K562 (cell line): ENCODE measurements around the gene P3H1. TPM values are rescaled to one million over a fixed set of nuclear protein-coding genes. Genes with fewer than 3 reads are reported as not detected.

Experiments used
- ATAC-seq: fragments of 200-7000 bp; cut with Tn5 transposase; 3 replicates; pipeline ENCODE4 v1.9.1; 2020; ENCODE audit warnings: moderate library complexity
- BruUV-seq: library from RNA; stranded (reverse); fragments of 400-500 nt; replicated peaks from 2 replicates; lab custom pipeline; 2021; lab: Mats Ljungman, UMichigan
- CTCF ChIA-PET: fragments of 300-600 bp; formaldehyde crosslinking; extraction: SDS; loops from one replicate; lab custom pipeline; 2021; ENCODE audit warnings: low intra/inter-chr PET ratio; lab: Yijun Ruan, JAX
- POLR2A ChIA-PET: fragments of 300-600, 350-650 bp; sonication (Branson Sonifier 250); formaldehyde crosslinking; extraction: SDS; loops from one replicate; lab custom pipeline; 2021; ENCODE audit warnings: antibody characterized with exemption, inconsistent platforms; lab: Yijun Ruan, JAX
- DNase-seq, 4 experiments: peaks; one replicate each; pipeline versions ENCODE4 v3.0.0 to v3.0.0-alpha.2; 2011 to 2018; ENCODE audit warnings: low spot score in 3 of 4, mixed read lengths in 3 of 4; ENCODE audit errors: extremely low read depth in 1 of 4
- FAIRE-seq: peaks from 2 replicates; lab custom pipeline; 2011; peaks lifted over from hg19 to GRCh38; lab: Jason Lieb, UNC
- H2AFZ ChIP-seq: 2 replicates; pipeline ENCODE4 v1.6.0; 2011; ENCODE audit warnings: low read depth, low read length, control low read depth, inconsistent platforms
- H3K27ac ChIP-seq: fragments of 200-600 bp; 3 replicates; pipeline ENCODE4 v1.8.0; 2011; ENCODE audit warnings: low read depth, mild to moderate bottlenecking, control low read depth, inconsistent platforms, low read length, moderate library complexity, mixed read lengths; ENCODE audit errors: extremely low read depth
- H3K27me3 ChIP-seq, 2 experiments: fragments of 300-600 bp in 1 of 2; 2 replicates in 1 of 2; 3 replicates in 1 of 2; pipeline versions ENCODE4 v1.6.0 to v1.8.0; 2011; ENCODE audit warnings: inconsistent platforms in 2 of 2, low read length in 2 of 2, mild to moderate bottlenecking in 1 of 2, mixed read lengths in 1 of 2, moderate library complexity in 1 of 2; ENCODE audit not compliant: control insufficient read depth in 2 of 2, insufficient read depth in 2 of 2
- H3K36me3 ChIP-seq: fragments of 300-600 bp; 3 replicates; pipeline ENCODE4 v1.8.0; 2011; ENCODE audit warnings: mild to moderate bottlenecking, low read length, inconsistent platforms; ENCODE audit not compliant: control insufficient read depth, insufficient read depth
- H3K4me1 ChIP-seq, 2 experiments: fragments of 200-600 bp in 1 of 2; replicated peaks in 1 of 2; 2 replicates in 1 of 2; 3 replicates in 1 of 2; pipeline versions ENCODE4 v1.5.1 to v1.8.0; 2011; ENCODE audit warnings: inconsistent platforms in 2 of 2, low read length in 2 of 2, mild to moderate bottlenecking in 1 of 2, mixed read lengths in 1 of 2, moderate library complexity in 1 of 2; ENCODE audit not compliant: control insufficient read depth in 2 of 2, insufficient read depth in 2 of 2
- H3K4me2 ChIP-seq: 2 replicates; pipeline ENCODE4 v1.6.1; 2011; ENCODE audit warnings: low read length, control low read depth, inconsistent platforms, mixed read lengths; ENCODE audit not compliant: insufficient read depth
- H3K4me3 ChIP-seq: fragments of 200-600 bp; sonication (generic), shearing (Covaris generic); 2 replicates; pipeline ENCODE4 v1.5.1; 2016; ENCODE audit warnings: control low read depth, inconsistent platforms
- H3K79me2 ChIP-seq: fragments of 200-600 bp; 3 replicates; pipeline ENCODE4 v1.8.0; 2011; ENCODE audit warnings: low read length, inconsistent platforms; ENCODE audit not compliant: control insufficient read depth, insufficient read depth
- H3K9ac ChIP-seq, 2 experiments: 2 replicates each; pipeline versions ENCODE4 v1.6.0 to v1.6.1; 2011; ENCODE audit warnings: low read depth in 2 of 2, low read length in 2 of 2, control low read depth in 1 of 2, inconsistent platforms in 1 of 2, mild to moderate bottlenecking in 1 of 2, mixed read lengths in 1 of 2; ENCODE audit not compliant: insufficient read depth in 1 of 2
- H3K9me1 ChIP-seq: one replicate; pipeline ENCODE4 v1.6.0; 2011; ENCODE audit warnings: inconsistent platforms, mild to moderate bottlenecking, low read length, moderate library complexity; ENCODE audit not compliant: control insufficient read depth, insufficient read depth
- H3K9me3 ChIP-seq: replicated peaks from 2 replicates; pipeline ENCODE4 v1.5.1; 2011; ENCODE audit warnings: low read depth, low read length, inconsistent platforms; ENCODE audit not compliant: control insufficient read depth, insufficient read depth
- H4K20me1 ChIP-seq: replicated peaks from 2 replicates; pipeline ENCODE4 v1.6.1; 2011; ENCODE audit warnings: low read length, inconsistent platforms, mixed read lengths; ENCODE audit not compliant: control insufficient read depth, insufficient read depth
- CAMTA2 ChIP-seq: fragments of 250-450 bp; sonication (Bioruptor Pico); conservative IDR thresholded peaks from 2 replicates; pipeline ENCODE4 v1.5.1; 2022
- CBX5 ChIP-seq: IDR thresholded peaks from 2 replicates; pipeline ENCODE4 v1.6.1; 2014; ENCODE audit warnings: low read depth, borderline replicate concordance
- CC2D1A ChIP-seq: fragments of 450-650 bp; IDR thresholded peaks from 2 replicates; pipeline ENCODE4 v1.6.1; 2017; ENCODE audit warnings: mild to moderate bottlenecking
- HMGN3 ChIP-seq: IDR thresholded peaks from 2 replicates; pipeline ENCODE4 v1.6.1; 2011; ENCODE audit warnings: borderline replicate concordance, low read depth, mild to moderate bottlenecking, mixed read lengths, low read length; ENCODE audit not compliant: insufficient read length; ENCODE audit errors: extremely low read depth
- HSF4 ChIP-seq: fragments of 250-450 bp; sonication (Bioruptor Pico); IDR thresholded peaks from 2 replicates; pipeline ENCODE4 v2.1.2; 2022; ENCODE audit warnings: mild to moderate bottlenecking, moderate library complexity, borderline replicate concordance
- JUNB ChIP-seq: fragments of 450-650 bp; formaldehyde crosslinking; conservative IDR thresholded peaks from 2 replicates; pipeline ENCODE4 v1.4.0; 2020; ENCODE audit warnings: mild to moderate bottlenecking
- MTA1 ChIP-seq: fragments of 450-650 bp; IDR thresholded peaks from 2 replicates; pipeline ENCODE4 v1.6.1; 2017; ENCODE audit warnings: borderline replicate concordance
- NCOA1 ChIP-seq: fragments of 450-650 bp; IDR thresholded peaks from 2 replicates; pipeline ENCODE4 v1.6.1; 2016; ENCODE audit warnings: low read depth
- NCOA4 ChIP-seq: fragments of 450-650 bp; IDR thresholded peaks from 2 replicates; pipeline ENCODE4 v1.6.1; 2018; ENCODE audit warnings: mild to moderate bottlenecking; ENCODE audit not compliant: partially characterized antibody
- NFE2 ChIP-seq: IDR thresholded peaks from 2 replicates; pipeline ENCODE4 v1.6.1; 2014; ENCODE audit warnings: antibody characterized with exemption, low read depth
- POU5F1 ChIP-seq: fragments of 150-350 bp; IDR thresholded peaks from 2 replicates; pipeline ENCODE4 v1.6.1; 2014; ENCODE audit warnings: borderline replicate concordance, low read length, low read depth, mild to moderate bottlenecking; ENCODE audit not compliant: partially characterized antibody
- RBFOX2 ChIP-seq: fragments of 200-400 bp; formaldehyde crosslinking; IDR thresholded peaks from 2 replicates; pipeline ENCODE4 v1.6.1; 2017; ENCODE audit warnings: low read depth, mild to moderate bottlenecking, low read length, moderate library complexity
- SRSF9 ChIP-seq: fragments of 200-400 bp; formaldehyde crosslinking; IDR thresholded peaks from 2 replicates; pipeline ENCODE4 v1.6.1; 2017; ENCODE audit warnings: low read depth, low read length, borderline replicate concordance
- TAF1 ChIP-seq: IDR thresholded peaks from 2 replicates; pipeline ENCODE4 v1.6.1; 2011; ENCODE audit warnings: mild to moderate bottlenecking, low read length, moderate library complexity; ENCODE audit not compliant: insufficient read depth, control insufficient read depth, severe bottlenecking; ENCODE audit errors: extremely low read depth
- TBL1XR1 ChIP-seq, 2 experiments: IDR thresholded peaks; 2 replicates each; pipeline ENCODE4 v1.6.1; 2012; ENCODE audit warnings: improper control_type of control experiment in 2 of 2, low read length in 2 of 2, mild to moderate bottlenecking in 1 of 2
- TEAD1 ChIP-seq, 2 experiments: fragments of 450-650 bp in 1 of 2; sonication (generic) in 1 of 2; formaldehyde crosslinking; IDR thresholded peaks; 2 replicates each; pipeline versions ENCODE4 v1.4.0 to v1.8.0; 2020 to 2022; ENCODE audit warnings: mild to moderate bottlenecking in 2 of 2, missing genetic modification reagents in 1 of 2
- ZFP30 ChIP-seq: fragments of 250-450 bp; sonication (Bioruptor Pico); IDR thresholded peaks from 2 replicates; pipeline ENCODE4 v1.8.0; 2022; ENCODE audit warnings: moderate library complexity, mild to moderate bottlenecking, inconsistent platforms, borderline replicate concordance
- ZNF277 ChIP-seq: fragments of 250-450 bp; sonication (Bioruptor Pico); IDR thresholded peaks from 2 replicates; pipeline ENCODE4 v1.8.0; 2022; ENCODE audit warnings: inconsistent platforms, mild to moderate bottlenecking, moderate library complexity, borderline replicate concordance
- ZNF586 ChIP-seq: fragments of 450-650 bp; formaldehyde crosslinking; conservative IDR thresholded peaks from 2 replicates; pipeline ENCODE4 v1.4.0; 2020; ENCODE audit warnings: mild to moderate bottlenecking, moderate library complexity
- WGBS: fragments of 100-300 bp; shearing (Covaris generic); methylation state at CpG from one replicate; pipeline ENCODE4 v1.1.6; 2016; ENCODE audit warnings: low coverage, mixed read lengths; ENCODE audit not compliant: insufficient coverage; ENCODE audit errors: missing lambda C conversion rate; 5-methylcytosine and 5-hydroxymethylcytosine counted together
- in situ Hi-C: fragments of 300-500 bp; cut with MboI; formaldehyde crosslinking; loops from 4 replicates; pipeline ENCODE4 v1.15.0; 2018; ENCODE audit warnings: inconsistent platforms, mixed read lengths
- intact Hi-C: fragments of 100-400 bp; cut with micrococcal nuclease; formaldehyde crosslinking; loops from 2 replicates; pipeline ENCODE4 v1.14.2; 2022
- polyA plus RNA-seq, 8 experiments: library from polyadenylated mRNA; depleted of rRNA in 4 of 8; stranded (reverse) in 5 of 8; unstranded in 3 of 8; fragments of >200 nt; fragmentation: Nextera tagmentation in 2 of 8; fragmentation: Illumina TruSeq in 1 of 8; extraction: Ambion mirVana in 2 of 8; extraction: Trizol in 1 of 8; gene quantifications; 2 replicates each; pipeline versions ENCODE4 v1.2.1 to v1.2.3, GENCODE V29; 2011 to 2014; ENCODE audit warnings: inconsistent platforms in 1 of 8, missing spikeins in 1 of 8
- total RNA-seq, 7 experiments: library from RNA; depleted of rRNA in 6 of 7; stranded (reverse); fragments of >200 nt in 6 of 7; fragmentation: Illumina TruSeq in 2 of 7; extraction: Trizol in 2 of 7; gene quantifications; 2 replicates each; pipeline versions ENCODE4 v1.2.1 to v1.2.3, GENCODE V29; 2011 to 2021; ENCODE audit warnings: low replicate concordance in 1 of 7
- TF ChIP-seq, protein P1 (sequence below): IDR thresholded peaks from 2 replicates; pipeline ENCODE4 v1.6.1; 2011; ENCODE audit not compliant: insufficient read length; ENCODE audit errors: extremely low read depth
- TF ChIP-seq, protein P2 (sequence below): fragments of 450-650 bp; formaldehyde crosslinking; IDR thresholded peaks from 2 replicates; pipeline ENCODE4 v1.4.0; 2020; ENCODE audit warnings: mild to moderate bottlenecking, moderate library complexity

P3H1 gene
- total and polyA plus RNA-seq, 9 of the 15 experiments (the other 6 are each of a cell fraction or from before 2014, with no cell fraction given): 1.7 to 81.7 (median 45.7) TPM

DNA sequence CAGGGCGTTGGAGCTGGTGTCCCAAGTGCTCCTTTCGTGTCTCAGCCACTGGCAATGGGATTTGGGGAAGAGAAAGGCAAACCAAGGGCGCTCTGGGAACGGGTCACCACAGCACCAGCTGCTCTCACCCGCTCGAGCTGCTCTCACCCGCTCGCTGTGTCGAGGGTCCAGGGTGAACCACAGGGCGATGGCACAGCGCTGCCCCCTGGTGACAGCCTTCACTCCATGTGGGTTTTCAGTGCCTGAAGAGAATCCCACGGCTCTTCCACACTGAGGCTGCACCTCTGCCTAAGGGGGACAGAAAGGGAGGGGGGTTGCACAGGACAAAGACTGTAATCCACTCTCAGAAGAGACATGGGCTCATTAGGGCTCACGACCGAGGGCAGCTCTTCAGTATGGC lies 19.7 kb downstream of the P3H1 start:
- Histone ChIP-seq H3K9ac (no peak overlapping the region), H3K4me2 (no peak overlapping the region), H2AFZ (no peak overlapping the region), H3K27ac (no peak overlapping the region), H3K4me3 (no peak overlapping the region), H4K20me1 (no peaks in the 10 kb centered on the region), H3K4me1 (no peaks in the 10 kb centered on the region), H3K9me3 (no peaks in the 10 kb centered on the region), H3K36me3 (peaks cover 52% of the 10 kb centered on the region), H3K27me3 (peaks cover 0 to 5% of the 10 kb centered on the region in 2 experiments; a peak in 1 of 5 replicates), H3K79me2 (no peaks in the 10 kb centered on the region), H3K9me1 (peaks cover 8% of the 10 kb centered on the region)
- ATAC-seq (peak; percentile 73), DNase-seq (peak; percentile 43 to 55 (median 52)), FAIRE-seq (peak; percentile 60)
- CTCF ChIA-PET: interaction anchor here (0.7 to 1.4 kb wide), 3 partner anchors 169 to 601 kb away, joined by 3 to 10 read pairs (median 3); no protein-coding TSS in a partner anchor
- POLR2A ChIA-PET: interaction anchor here (0.5 to 2.1 kb wide), 4 partner anchors 19 to 1641 kb away, joined by 3 to 6 read pairs (median 3); partner anchors contain the start of genes C1orf50, P3H1 and YBX1
- no TSS peak for BruUV-seq
- 68% methylated on average over 14 of the region's 14 CpGs for WGBS
- intact Hi-C loops: no loop called here
- in situ Hi-C loops: loop anchor here (10.0 to 25.0 kb wide), 2 partner anchors 160 to 402 kb away; no protein-coding TSS in a partner anchor
- TF ChIP-seq TEAD1 (CRISPR knock-in tag; IDR thresholded peaks at IDR 0.05) (no peak), HMGN3 (no peak), CC2D1A (no peak), ZNF277 (CRISPR knock-in tag) (no peak), ZFP30 (CRISPR knock-in tag) (no peak), RBFOX2 (no peak), TAF1 (no peak), ZNF586 (no peak), NCOA1 (no peak), SRSF9 (no peak), CAMTA2 (CRISPR knock-in tag) (no peak), TBL1XR1 (IDR thresholded peaks at IDR 0.05; ENCODE audit: low read length in 2 of 2) (no peak), CBX5 (no peak), MTA1 (no peak), POU5F1 (no peak), HSF4 (CRISPR knock-in tag) (no peak), JUNB (CRISPR knock-in tag) (no peak), NFE2 (no peak), NCOA4 (no peak)
- TF ChIP-seq, protein P1, sequence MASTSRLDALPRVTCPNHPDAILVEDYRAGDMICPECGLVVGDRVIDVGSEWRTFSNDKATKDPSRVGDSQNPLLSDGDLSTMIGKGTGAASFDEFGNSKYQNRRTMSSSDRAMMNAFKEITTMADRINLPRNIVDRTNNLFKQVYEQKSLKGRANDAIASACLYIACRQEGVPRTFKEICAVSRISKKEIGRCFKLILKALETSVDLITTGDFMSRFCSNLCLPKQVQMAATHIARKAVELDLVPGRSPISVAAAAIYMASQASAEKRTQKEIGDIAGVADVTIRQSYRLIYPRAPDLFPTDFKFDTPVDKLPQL: no peak
- TF ChIP-seq, protein P2, sequence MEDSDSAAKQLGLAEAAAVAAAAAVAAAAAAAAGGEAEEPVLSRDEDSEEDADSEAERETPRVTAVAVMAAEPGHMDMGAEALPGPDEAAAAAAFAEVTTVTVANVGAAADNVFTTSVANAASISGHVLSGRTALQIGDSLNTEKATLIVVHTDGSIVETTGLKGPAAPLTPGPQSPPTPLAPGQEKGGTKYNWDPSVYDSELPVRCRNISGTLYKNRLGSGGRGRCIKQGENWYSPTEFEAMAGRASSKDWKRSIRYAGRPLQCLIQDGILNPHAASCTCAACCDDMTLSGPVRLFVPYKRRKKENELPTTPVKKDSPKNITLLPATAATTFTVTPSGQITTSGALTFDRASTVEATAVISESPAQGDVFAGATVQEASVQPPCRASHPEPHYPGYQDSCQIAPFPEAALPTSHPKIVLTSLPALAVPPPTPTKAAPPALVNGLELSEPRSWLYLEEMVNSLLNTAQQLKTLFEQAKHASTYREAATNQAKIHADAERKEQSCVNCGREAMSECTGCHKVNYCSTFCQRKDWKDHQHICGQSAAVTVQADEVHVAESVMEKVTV (CRISPR knock-in tag): peak; percentile 40; the same call in 1 of the 2 replicates
